HepG2 (cell line): ENCODE results near the gene DNAJC4. TPM values are rescaled to one million over a fixed set of nuclear protein-coding genes. Genes with fewer than 3 reads are reported as not detected.

Experiments
- ARID2 ChIP-seq: sonication (generic); formaldehyde crosslinking; IDR thresholded peaks from 2 replicates; pipeline ENCODE4 v1.8.1; 2022; ENCODE audit warnings: mild to moderate bottlenecking, missing genetic modification reagents, borderline replicate concordance
- BCLAF1 ChIP-seq: fragments of 450-650 bp; IDR thresholded peaks from 2 replicates; pipeline ENCODE4 v1.6.1; 2017; ENCODE audit warnings: mild to moderate bottlenecking
- GATA4 ChIP-seq: sonication (generic); IDR thresholded peaks from 2 replicates; pipeline ENCODE4 v1.6.1; 2016; ENCODE audit warnings: antibody characterized with exemption, low read depth, borderline replicate concordance
- PAXIP1 ChIP-seq: sonication (generic); formaldehyde crosslinking; conservative IDR thresholded peaks from 2 replicates; pipeline ENCODE4 v1.4.0; 2020; ENCODE audit warnings: mild to moderate bottlenecking, missing genetic modification reagents, moderate library complexity
- PBX2 ChIP-seq: IDR thresholded peaks from 2 replicates; pipeline ENCODE4 v1.6.1; 2016; ENCODE audit warnings: control low read depth
- RBFOX2 ChIP-seq: fragments of 200-400 bp; formaldehyde crosslinking; IDR thresholded peaks from 2 replicates; pipeline ENCODE4 v1.6.1; 2017; ENCODE audit warnings: low read depth, mild to moderate bottlenecking, low read length
- SNAPC2 ChIP-seq: sonication (generic); formaldehyde crosslinking; IDR thresholded peaks from 2 replicates; pipeline ENCODE4 v1.8.1; 2022; ENCODE audit warnings: mild to moderate bottlenecking, missing genetic modification reagents
- SP2 ChIP-seq: sonication (generic); formaldehyde crosslinking; IDR thresholded peaks from 2 replicates; pipeline ENCODE4 v1.5.1; 2020; ENCODE audit warnings: mild to moderate bottlenecking, missing genetic modification reagents
- TAF1 ChIP-seq: sonication (generic); formaldehyde crosslinking; IDR thresholded peaks from 2 replicates; pipeline ENCODE4 v1.4.0; 2020; ENCODE audit warnings: missing genetic modification reagents
- ZBTB2 ChIP-seq: sonication (generic); formaldehyde crosslinking; IDR thresholded peaks from 2 replicates; pipeline ENCODE4 v1.8.0; 2022; ENCODE audit warnings: low read depth, missing genetic modification reagents
- ZNF20 ChIP-seq: sonication (generic); formaldehyde crosslinking; IDR thresholded peaks from 2 replicates; pipeline ENCODE4 v1.4.0; 2020; ENCODE audit warnings: mild to moderate bottlenecking, moderate library complexity, missing genetic modification reagents
- ZNF350 ChIP-seq: sonication (generic); formaldehyde crosslinking; IDR thresholded peaks from 2 replicates; pipeline ENCODE4 v1.4.0; 2020; ENCODE audit warnings: mild to moderate bottlenecking, low read depth, missing genetic modification reagents, borderline replicate concordance
- ZNF354B ChIP-seq: sonication (generic); formaldehyde crosslinking; IDR thresholded peaks from 2 replicates; pipeline ENCODE4 v1.8.0; 2022; ENCODE audit warnings: mild to moderate bottlenecking, missing genetic modification reagents
- ZNF639 ChIP-seq: conservative IDR thresholded peaks from 2 replicates; pipeline ENCODE4 v1.6.1; 2018; ENCODE audit warnings: missing genetic modification reagents
- ZNF800 ChIP-seq: sonication (generic); formaldehyde crosslinking; IDR thresholded peaks from 2 replicates; pipeline ENCODE4 v1.4.0; 2020; ENCODE audit warnings: missing genetic modification reagents
- polyA plus RNA-seq, 8 experiments: library from polyadenylated mRNA; depleted of rRNA in 3 of 8; stranded (reverse) in 7 of 8; unstranded in 1 of 8; fragments of >200 nt; fragmentation: Illumina TruSeq in 4 of 8; extraction: Trizol in 4 of 8; gene quantifications; 2 replicates each; pipeline versions ENCODE4 v1.2.1 to v1.2.3, GENCODE V29; 2011 to 2016; ENCODE audit warnings: low read depth in 4 of 8, missing spikeins in 1 of 8, mixed read lengths in 1 of 8; ENCODE audit not compliant: insufficient read depth in 1 of 8
- total RNA-seq, 5 experiments: library from RNA; depleted of rRNA; stranded (reverse); fragments of >200 nt; fragmentation: Illumina TruSeq; extraction: Trizol; gene quantifications; 2 replicates each; pipeline ENCODE4 v1.2.3, GENCODE V29; 2016; ENCODE audit warnings: low read depth in 1 of 5

Gene DNAJC4
- total and polyA plus RNA-seq, 2 of the 13 experiments (the other 11 are each of a cell fraction or from before 2014, with no cell fraction given): 10.3 to 60.8 TPM

GRCh38 chr11:64246871-64247728 is 16.8 kb downstream of the DNAJC4 start, which contains the start of gene PPP1R14B (continued):
- TF ChIP-seq PBX2 (CRISPR knock-in tag) (no peak), PAXIP1 (CRISPR knock-in tag) (peak; percentile 39), RBFOX2 (peak; percentile 88), ZNF20 (no peak), ZNF639 (CRISPR knock-in tag) (peak; percentile 73), ZBTB2 (CRISPR knock-in tag) (peak; percentile 33; the same call in 1 of the 2 replicates), ZNF800 (CRISPR knock-in tag) (no peak), GATA4 (no peak), TAF1 (peak; percentile 77), ZNF354B (CRISPR knock-in tag) (no peak), SNAPC2 (peak; percentile 63; the same call in 1 of the 2 replicates), ARID2 (CRISPR knock-in tag) (0 out of 2 replicates have a peak, but pooled peaks have one; percentile 17), ZNF350 (CRISPR knock-in tag) (peak; percentile 78; the same call in 1 of the 2 replicates), SP2 (CRISPR knock-in tag) (peak; percentile 59), BCLAF1 (no peak)
